ENCODE measurements around the gene ARFGAP1.

GRCh38 chr20:63290136-63290676 lies 17.6 kb downstream of the ARFGAP1 start:
- TF ChIP-seq ZNF274 (IDR thresholded peaks at IDR 0.05; ENCODE audit: low read depth, low read length) = no peak
- no peak for TF ChIP-seq YY1 (IDR thresholded peaks at IDR 0.05; ENCODE audit: insufficient read depth, insufficient read length)

Measured in NT2/D1 (cell line).